CD4-positive, alpha-beta memory T cell (primary cell): ENCODE data around the gene C1orf87. TPM values are rescaled to one million over a fixed set of nuclear protein-coding genes. Genes with fewer than 3 reads are reported as not detected.

Source experiments
- CTCF ChIA-PET: fragments of 350-600 bp; sonication (Branson Sonifier 250); formaldehyde crosslinking; loops from one replicate; lab custom pipeline; 2021; ENCODE audit warnings: inconsistent platforms; ENCODE audit not compliant: partially characterized antibody; lab: Charles Lee
- POLR2A ChIA-PET: fragments of 350-600 bp; sonication (Branson Sonifier 250); formaldehyde crosslinking; loops from one replicate; lab custom pipeline; 2021; ENCODE audit not compliant: partially characterized antibody; lab: Charles Lee
- DNase-seq, 5 donors: peaks; one replicate each; pipeline versions ENCODE4 v3.0.0 to v3.0.0-alpha.2; 2020 to 2022; ENCODE audit warnings: mixed read lengths in 1 of 5
- H3K27ac ChIP-seq: one replicate; pipeline ENCODE4 v1.7.0; 2013; ENCODE audit warnings: low read depth, low read length
- H3K27me3 ChIP-seq: 2 replicates; pipeline ENCODE4 v1.7.0; 2013; ENCODE audit warnings: mild to moderate bottlenecking, low read length, moderate library complexity; ENCODE audit not compliant: insufficient read depth
- H3K36me3 ChIP-seq: 2 replicates; pipeline ENCODE4 v1.7.0; 2013; ENCODE audit warnings: mild to moderate bottlenecking, low read length, moderate library complexity; ENCODE audit not compliant: insufficient read depth
- H3K4me1 ChIP-seq: 2 replicates; pipeline ENCODE4 v1.7.0; 2013; ENCODE audit warnings: mild to moderate bottlenecking, low read length, moderate library complexity; ENCODE audit not compliant: insufficient read depth
- H3K4me3 ChIP-seq, 2 donors: one replicate each; pipeline ENCODE4 v1.7.0; 2013; ENCODE audit warnings: low read length in 2 of 2, mild to moderate bottlenecking in 1 of 2
- H3K9me3 ChIP-seq, 2 donors: one replicate each; pipeline ENCODE4 v1.7.0; 2013; ENCODE audit warnings: low read length in 2 of 2, control low read depth in 1 of 2; ENCODE audit not compliant: control insufficient read depth in 1 of 2
- H3K27ac Mint-ChIP-seq, 7 donors: one replicate each; pipeline ENCODE4 v1.8.0; 2020 to 2021; ENCODE audit warnings: mixed read lengths in 7 of 7, mild to moderate bottlenecking in 6 of 7, inconsistent platforms in 3 of 7, moderate library complexity in 3 of 7
- H3K27me3 Mint-ChIP-seq, 2 donors: one replicate each; pipeline ENCODE4 v1.8.0; 2020 to 2021; ENCODE audit warnings: mixed read lengths in 2 of 2
- H3K36me3 Mint-ChIP-seq, 2 donors: one replicate each; pipeline ENCODE4 v1.8.0; 2020 to 2021; ENCODE audit warnings: mixed read lengths in 2 of 2, inconsistent platforms in 1 of 2, mild to moderate bottlenecking in 1 of 2
- H3K4me1 Mint-ChIP-seq, 4 donors: one replicate each; pipeline ENCODE4 v1.8.0; 2020 to 2021; ENCODE audit warnings: mixed read lengths in 4 of 4, mild to moderate bottlenecking in 1 of 4
- H3K4me3 Mint-ChIP-seq, 8 donors: one replicate each; pipeline ENCODE4 v1.8.0; 2020 to 2021; ENCODE audit warnings: mixed read lengths in 8 of 8, mild to moderate bottlenecking in 7 of 8, moderate library complexity in 6 of 8, inconsistent platforms in 3 of 8
- H3K9me3 Mint-ChIP-seq, 8 donors: one replicate each; pipeline ENCODE4 v1.8.0; 2020 to 2021; ENCODE audit warnings: mixed read lengths in 8 of 8, mild to moderate bottlenecking in 5 of 8, inconsistent platforms in 3 of 8, moderate library complexity in 1 of 8
- intact Hi-C: fragments of 100-400 bp; cut with micrococcal nuclease; formaldehyde crosslinking; loops from one replicate; pipeline ENCODE4 v1.15.1; 2023
- polyA plus RNA-seq, 2 donors: library from polyadenylated mRNA; unstranded; fragments of 300-500 nt; fragmentation: Illumina TruSeq; gene quantifications; one replicate each; pipeline ENCODE4 v1.2.3, GENCODE V29; 2021
- total RNA-seq, 2 experiments: library from RNA; stranded (reverse); gene quantifications; one replicate each; pipeline ENCODE4 v1.2.3, GENCODE V29; 2021

Gene C1orf87
- total and polyA plus RNA-seq, 4 experiments from 2014 or later = not detected

GRCh38 chr1:60108196-60108595 is 34.6 kb upstream of the C1orf87 start:
- ChIA-PET CTCF (no interaction called here), POLR2A (no interaction called here)
- no peaks in the 10 kb centered on the region for H3K27me3 Mint-ChIP-seq
- H3K4me3 Mint-ChIP-seq = no peak overlapping the region
- Histone ChIP-seq H3K36me3 (no peaks in the 10 kb centered on the region), H3K4me1 (no peaks in the 10 kb centered on the region), H3K27ac (no peak overlapping the region), H3K4me3 (no peak overlapping the region), H3K9me3 (no peaks in the 10 kb centered on the region), H3K27me3 (no peaks in the 10 kb centered on the region)
- peaks cover 0 to 7% (median 0%) of the 10 kb centered on the region in 8 donors for H3K9me3 Mint-ChIP-seq
- no peak for DNase-seq
- no peak overlapping the region for H3K27ac Mint-ChIP-seq
- H3K4me1 Mint-ChIP-seq = no peaks in the 10 kb centered on the region
- intact Hi-C loops = no loop called here
- no peaks in the 10 kb centered on the region for H3K36me3 Mint-ChIP-seq

- Histone ChIP-seq H3K9me3 (no peaks in the 10 kb centered on the region), H3K36me3 (no peaks in the 10 kb centered on the region), H3K27ac (no peak overlapping the region), H3K27me3 (no peaks in the 10 kb centered on the region), H3K4me3 (no peak overlapping the region), H3K4me1 (no peaks in the 10 kb centered on the region)
- no peak for DNase-seq
- Mint-ChIP-seq H3K36me3 (no peaks in the 10 kb centered on the region), H3K27ac (no peak overlapping the region), H3K27me3 (no peaks in the 10 kb centered on the region), H3K9me3 (peaks cover 0 to 5% (median 0%) of the 10 kb centered on the region in 8 donors), H3K4me1 (no peaks in the 10 kb centered on the region), H3K4me3 (no peak overlapping the region)
- CTCF ChIA-PET = no interaction called here
- POLR2A ChIA-PET = no interaction called here
- intact Hi-C loops = no loop called here
Observed at GRCh38 chr1:60103186-60103585, 29.6 kb upstream of the C1orf87 start.

- no peak overlapping the region for H3K27ac Mint-ChIP-seq
- H3K36me3 Mint-ChIP-seq = no peaks in the 10 kb centered on the region
- H3K27me3 Mint-ChIP-seq = peaks cover 0 to 1% of the 10 kb centered on the region in 2 donors
- H3K27ac ChIP-seq = no peak overlapping the region
- no peaks in the 10 kb centered on the region for H3K27me3 ChIP-seq
- no peaks in the 10 kb centered on the region for H3K36me3 ChIP-seq
- H3K9me3 Mint-ChIP-seq = peaks cover 0 to 3% (median 0%) of the 10 kb centered on the region in 8 donors
- ChIA-PET CTCF (no interaction called here), POLR2A (no interaction called here)
- no peaks in the 10 kb centered on the region for H3K4me1 Mint-ChIP-seq
- intact Hi-C loops = no loop called here
- no peak overlapping the region for H3K4me3 ChIP-seq
- no peak overlapping the region for H3K4me3 Mint-ChIP-seq
- DNase-seq = no peak
- no peaks in the 10 kb centered on the region for H3K9me3 ChIP-seq
- H3K4me1 ChIP-seq = no peaks in the 10 kb centered on the region
Observed at GRCh38 chr1:60102267-60103061, 28.9 kb upstream of the C1orf87 start.

GRCh38 chr1:60101516-60101915 is 27.9 kb upstream of the C1orf87 start:
- CTCF ChIA-PET = no interaction called here
- H3K36me3 ChIP-seq = no peaks in the 10 kb centered on the region
- no peaks in the 10 kb centered on the region for H3K36me3 Mint-ChIP-seq
- peaks cover 0 to 3% (median 0%) of the 10 kb centered on the region in 8 donors for H3K9me3 Mint-ChIP-seq
- no peaks in the 10 kb centered on the region for H3K4me1 Mint-ChIP-seq
- no peaks in the 10 kb centered on the region for H3K4me1 ChIP-seq
- H3K4me3 Mint-ChIP-seq = peak overlapping the region in 1 of 8 donors; percentile 10
- H3K27ac ChIP-seq = no peak overlapping the region
- no peak overlapping the region for H3K4me3 ChIP-seq
- peaks cover 0 to 2% of the 10 kb centered on the region in 2 donors for H3K27me3 Mint-ChIP-seq
- no peak overlapping the region for H3K27ac Mint-ChIP-seq
- no peaks in the 10 kb centered on the region for H3K9me3 ChIP-seq
- intact Hi-C loops = no loop called here
- DNase-seq = no peak
- POLR2A ChIA-PET = no interaction called here
- H3K27me3 ChIP-seq = no peaks in the 10 kb centered on the region

GRCh38 chr1:60091195-60091715 is 17.7 kb upstream of the C1orf87 start:
- no peaks in the 10 kb centered on the region for H3K36me3 Mint-ChIP-seq
- no peak overlapping the region for H3K4me3 ChIP-seq
- H3K4me1 ChIP-seq = no peaks in the 10 kb centered on the region
- H3K27me3 Mint-ChIP-seq = peaks cover 0 to 2% of the 10 kb centered on the region in 2 donors
- POLR2A ChIA-PET = no interaction called here
- peaks cover 0 to 3% (median 0%) of the 10 kb centered on the region in 8 donors for H3K9me3 Mint-ChIP-seq
- H3K4me1 Mint-ChIP-seq = no peaks in the 10 kb centered on the region
- intact Hi-C loops = no loop called here
- no peaks in the 10 kb centered on the region for H3K27me3 ChIP-seq
- CTCF ChIA-PET = interaction anchor here (0.6 kb wide), 1 partner anchor 1089 kb away, joined by 3 read pairs; no protein-coding TSS in a partner anchor
- H3K36me3 ChIP-seq = no peaks in the 10 kb centered on the region
- no peak overlapping the region for H3K4me3 Mint-ChIP-seq
- no peaks in the 10 kb centered on the region for H3K9me3 ChIP-seq
- no peak overlapping the region for H3K27ac ChIP-seq
- no peak overlapping the region for H3K27ac Mint-ChIP-seq
- DNase-seq = no peak

- no peaks in the 10 kb centered on the region for H3K27me3 ChIP-seq
- no peak overlapping the region for H3K4me3 ChIP-seq
- no peak overlapping the region for H3K27ac ChIP-seq
- intact Hi-C loops = no loop called here
- Mint-ChIP-seq H3K27ac (no peak overlapping the region), H3K4me1 (no peaks in the 10 kb centered on the region), H3K36me3 (no peaks in the 10 kb centered on the region), H3K9me3 (peaks cover 0 to 3% (median 0%) of the 10 kb centered on the region in 8 donors), H3K4me3 (no peak overlapping the region), H3K27me3 (peaks cover 0 to 2% of the 10 kb centered on the region in 2 donors)
- no peaks in the 10 kb centered on the region for H3K36me3 ChIP-seq
- POLR2A ChIA-PET = no interaction called here
- no peak for DNase-seq
- CTCF ChIA-PET = interaction anchor here (0.6 kb wide), 1 partner anchor 1089 kb away, joined by 3 read pairs; no protein-coding TSS in a partner anchor
- no peaks in the 10 kb centered on the region for H3K9me3 ChIP-seq
- no peaks in the 10 kb centered on the region for H3K4me1 ChIP-seq
Observed at GRCh38 chr1:60090655-60091054, 17.1 kb upstream of the C1orf87 start.

- Histone ChIP-seq H3K4me3 (no peak overlapping the region), H3K27ac (no peak overlapping the region), H3K4me1 (no peaks in the 10 kb centered on the region), H3K9me3 (no peaks in the 10 kb centered on the region), H3K36me3 (no peaks in the 10 kb centered on the region), H3K27me3 (no peaks in the 10 kb centered on the region)
- no peak overlapping the region for H3K27ac Mint-ChIP-seq
- ChIA-PET POLR2A (no interaction called here), CTCF (no interaction called here)
- H3K27me3 Mint-ChIP-seq = peaks cover 0 to 2% of the 10 kb centered on the region in 2 donors
- H3K36me3 Mint-ChIP-seq = no peaks in the 10 kb centered on the region
- intact Hi-C loops = no loop called here
- H3K4me1 Mint-ChIP-seq = no peaks in the 10 kb centered on the region
- no peak overlapping the region for H3K4me3 Mint-ChIP-seq
- H3K9me3 Mint-ChIP-seq = peaks cover 0 to 3% (median 0%) of the 10 kb centered on the region in 8 donors
- DNase-seq = no peak
Observed at GRCh38 chr1:60088620-60089155, 15.1 kb upstream of the C1orf87 start.
